GM23338 (cell line): Measurements from ENCODE around the gene VSIG8. TPM values are rescaled to one million over a fixed set of nuclear protein-coding genes. Genes with fewer than 3 reads are reported as not detected.
A peak's percentile ranks its signal among the peaks of the same experiment; 100 is the strongest.

Experiments
- ATAC-seq: fragments of 200-7000 bp; cut with Tn5 transposase; 3 replicates; pipeline ENCODE4 v1.9.1; 2020
- DNase-seq: peaks from one replicate; pipeline ENCODE4 v3.0.0-alpha.2; 2015; ENCODE audit warnings: low spot score
- H2AFZ ChIP-seq: fragments of 200-600 bp; sonication (generic); 2 replicates; pipeline ENCODE4 v1.8.0; 2016; ENCODE audit warnings: antibody characterized with exemption, mild to moderate bottlenecking, moderate library complexity
- H3F3A ChIP-seq: fragments of 200-600 bp; sonication (generic); replicated peaks from 2 replicates; pipeline ENCODE4 v1.8.0; 2017; ENCODE audit warnings: antibody characterized with exemption, mixed run types, low read depth
- H3K27ac ChIP-seq: fragments of 200-600 bp; sonication (generic); 2 replicates; pipeline ENCODE4 v1.6.1; 2016; ENCODE audit warnings: low read depth
- H3K27me3 ChIP-seq: fragments of 200-600 bp; sonication (generic); 2 replicates; pipeline ENCODE4 v1.8.0; 2016; ENCODE audit warnings: mild to moderate bottlenecking, mixed run types, moderate library complexity; ENCODE audit not compliant: insufficient read depth
- H3K36me3 ChIP-seq: fragments of 200-600 bp; sonication (generic); 2 replicates; pipeline ENCODE4 v1.8.0; 2016; ENCODE audit warnings: mild to moderate bottlenecking; ENCODE audit not compliant: insufficient read depth
- H3K4me1 ChIP-seq: fragments of 200-600 bp; sonication (generic); 2 replicates; pipeline ENCODE4 v1.8.0; 2016; ENCODE audit warnings: mild to moderate bottlenecking, moderate library complexity; ENCODE audit not compliant: insufficient read depth
- H3K4me2 ChIP-seq: fragments of 200-600 bp; sonication (generic); 2 replicates; pipeline ENCODE4 v1.7.1; 2017; ENCODE audit warnings: mixed run types
- H3K4me3 ChIP-seq: fragments of 200-600 bp; sonication (generic); 2 replicates; pipeline ENCODE4 v1.6.1; 2016; ENCODE audit warnings: mixed run types
- H3K79me2 ChIP-seq: fragments of 200-600 bp; sonication (generic); replicated peaks from 2 replicates; pipeline ENCODE4 v1.8.0; 2017; ENCODE audit warnings: mild to moderate bottlenecking; ENCODE audit not compliant: insufficient read depth
- H3K9me2 ChIP-seq: fragments of 200-600 bp; sonication (generic); 2 replicates; pipeline ENCODE4 v1.8.0; 2017; ENCODE audit not compliant: insufficient read depth
- H4K20me1 ChIP-seq: fragments of 200-600 bp; sonication (generic); replicated peaks from 2 replicates; pipeline ENCODE4 v1.8.0; 2017; ENCODE audit warnings: mild to moderate bottlenecking; ENCODE audit not compliant: insufficient read depth
- H3K27ac Mint-ChIP-seq: 2 replicates; pipeline ENCODE4 v1.8.0; 2020; ENCODE audit warnings: inconsistent platforms, mild to moderate bottlenecking, moderate library complexity, mixed read lengths
- H3K27me3 Mint-ChIP-seq: 3 replicates; pipeline ENCODE4 v1.8.0; 2022; ENCODE audit warnings: low read depth, mild to moderate bottlenecking, moderate library complexity, mixed read lengths, inconsistent platforms; ENCODE audit not compliant: insufficient read depth, poor library complexity
- H3K36me3 Mint-ChIP-seq: 3 replicates; pipeline ENCODE4 v1.8.0; 2021; ENCODE audit warnings: low read depth, mild to moderate bottlenecking, inconsistent platforms, moderate library complexity, mixed read lengths
- H3K4me1 Mint-ChIP-seq: 3 replicates; pipeline ENCODE4 v1.8.0; 2020; ENCODE audit warnings: mild to moderate bottlenecking, inconsistent platforms, mixed read lengths
- H3K4me3 Mint-ChIP-seq: 3 replicates; pipeline ENCODE4 v1.8.0; 2021; ENCODE audit warnings: moderate library complexity, mild to moderate bottlenecking, inconsistent platforms, mixed read lengths
- H3K9me3 Mint-ChIP-seq: 3 replicates; pipeline ENCODE4 v1.8.0; 2020; ENCODE audit warnings: moderate library complexity, mild to moderate bottlenecking, inconsistent platforms, mixed read lengths
- CTCF ChIP-seq, 2 experiments: fragments of 200-600 bp in 1 of 2; sonication (generic) in 1 of 2; conservative IDR thresholded peaks; 2 replicates each; pipeline versions ENCODE4 v1.5.1 to v1.6.1; 2016 to 2017; ENCODE audit warnings: antibody characterized with exemption in 2 of 2, low read depth in 2 of 2, mild to moderate bottlenecking in 2 of 2, moderate library complexity in 1 of 2
- ETS1 ChIP-seq: IDR thresholded peaks from 2 replicates; pipeline ENCODE4 v1.6.1; 2016; ENCODE audit warnings: antibody characterized with exemption
- EZH2 ChIP-seq: fragments of 200-600 bp; sonication (generic); IDR thresholded peaks from one replicate; pipeline ENCODE4 v1.8.0; 2017; ENCODE audit warnings: antibody characterized with exemption, mild to moderate bottlenecking, low read depth; ENCODE audit not compliant: unreplicated experiment
- JUNB ChIP-seq: IDR thresholded peaks from one replicate; pipeline ENCODE4 v1.6.1; 2016; ENCODE audit warnings: antibody characterized with exemption; ENCODE audit not compliant: unreplicated experiment
- NANOG ChIP-seq: IDR thresholded peaks from 2 replicates; pipeline ENCODE4 v1.6.1; 2016; ENCODE audit warnings: antibody characterized with exemption, borderline replicate concordance
- ZNF331 ChIP-seq: fragments of 250-450 bp; sonication (Bioruptor Pico); IDR thresholded peaks from 2 replicates; pipeline ENCODE4 v1.5.0; 2020; ENCODE audit warnings: low read depth, mild to moderate bottlenecking, moderate library complexity
- polyA plus RNA-seq: library from polyadenylated mRNA; unstranded; fragments of >200 nt; fragmentation: Nextera tagmentation; extraction: Ambion mirVana; gene quantifications from 2 replicates; pipeline ENCODE4 v1.2.1, GENCODE V29; 2016
- total RNA-seq: library from RNA; depleted of rRNA; stranded (reverse); fragments of >200 nt; shearing (Covaris generic); gene quantifications from 2 replicates; pipeline ENCODE4 v1.2.3, GENCODE V29; 2014

VSIG8 gene
- total and polyA plus RNA-seq, 2 experiments from 2014 or later, result not detected

GRCh38 chr1:159823406-159823805 is 39.1 kb downstream of the VSIG8 start:
- Histone ChIP-seq H3K79me2 (no peaks in the 10 kb centered on the region), H4K20me1 (no peaks in the 10 kb centered on the region), H3K4me1 (no peaks in the 10 kb centered on the region; the same call in 1 of the 2 replicates), H3K27ac (no peak overlapping the region), H3K27me3 (no peaks in the 10 kb centered on the region), H2AFZ (peak overlapping the region; percentile 59; the same call in 1 of the 2 replicates), H3F3A (no peaks in the 10 kb centered on the region), H3K4me2 (no peak overlapping the region), H3K4me3 (no peak overlapping the region), H3K9me2 (no peaks in the 10 kb centered on the region), H3K36me3 (no peaks in the 10 kb centered on the region)
- H3K4me3 Mint-ChIP-seq, result no peak overlapping the region
- no peaks in the 10 kb centered on the region for H3K36me3 Mint-ChIP-seq
- H3K27me3 Mint-ChIP-seq, result peaks cover 8% of the 10 kb centered on the region
- H3K27ac Mint-ChIP-seq, result no peak overlapping the region
- ATAC-seq (no peak), DNase-seq (no peak)
- no peaks in the 10 kb centered on the region; the same call in 2 of the 3 replicates for H3K9me3 Mint-ChIP-seq
- peaks cover 2% of the 10 kb centered on the region; the same call in 2 of the 3 replicates for H3K4me1 Mint-ChIP-seq
- no peak for TF ChIP-seq ETS1
- no peak for TF ChIP-seq EZH2
- no peak for TF ChIP-seq CTCF (conservative IDR thresholded peaks at IDR 0.05; ENCODE audit: low read depth in 2 of 2)
- no peak for TF ChIP-seq NANOG
- TF ChIP-seq ZNF331 (CRISPR knock-in tag), result no peak

GRCh38 chr1:159821171-159821867 is 41.1 kb downstream of the VSIG8 start:
- Histone ChIP-seq H3K79me2 (no peaks in the 10 kb centered on the region), H2AFZ (peak overlapping the region; percentile 87), H3K36me3 (no peaks in the 10 kb centered on the region), H3K27me3 (no peaks in the 10 kb centered on the region), H3K27ac (no peak overlapping the region), H4K20me1 (no peaks in the 10 kb centered on the region), H3F3A (no peaks in the 10 kb centered on the region), H3K4me1 (no peaks in the 10 kb centered on the region; the same call in 1 of the 2 replicates), H3K4me2 (no peak overlapping the region), H3K9me2 (no peaks in the 10 kb centered on the region), H3K4me3 (no peak overlapping the region)
- H3K4me1 Mint-ChIP-seq, result peaks cover 4% of the 10 kb centered on the region; the same call in 2 of the 3 replicates
- H3K27me3 Mint-ChIP-seq, result peaks cover 6% of the 10 kb centered on the region
- H3K4me3 Mint-ChIP-seq, result no peak overlapping the region
- DNase-seq (peak; percentile 80), ATAC-seq (peak; percentile 89)
- H3K36me3 Mint-ChIP-seq, result no peaks in the 10 kb centered on the region
- no peaks in the 10 kb centered on the region; the same call in 2 of the 3 replicates for H3K9me3 Mint-ChIP-seq
- no peak overlapping the region for H3K27ac Mint-ChIP-seq
- TF ChIP-seq CTCF (conservative IDR thresholded peaks at IDR 0.05; ENCODE audit: low read depth in 2 of 2), result peak; percentile 59 to 76
- no peak for TF ChIP-seq JUNB
